NT2/D1 (cell line): ENCODE measurements around the gene SETDB2.
A peak's percentile ranks its signal among the peaks of the same experiment; 100 is the strongest.

Experiments
- DNase-seq: peaks from one replicate; pipeline ENCODE4 v3.0.0-alpha.2; 2011; ENCODE audit warnings: low read depth, low spot score
- H3K27me3 ChIP-seq: 2 replicates; pipeline ENCODE4 v1.6.0; 2011; ENCODE audit warnings: mild to moderate bottlenecking; ENCODE audit not compliant: insufficient read length, insufficient read depth
- H3K36me3 ChIP-seq: 2 replicates; pipeline ENCODE4 v1.6.1; 2011; ENCODE audit warnings: mild to moderate bottlenecking, low read length, mixed read lengths; ENCODE audit not compliant: insufficient read depth, insufficient read length
- H3K4me1 ChIP-seq: 2 replicates; pipeline ENCODE4 v1.5.1; 2011; ENCODE audit not compliant: insufficient read depth, insufficient read length
- H3K4me3 ChIP-seq: 2 replicates; pipeline ENCODE4 v1.5.1; 2011; ENCODE audit warnings: low read depth; ENCODE audit not compliant: insufficient read length
- H3K9ac ChIP-seq: 2 replicates; pipeline ENCODE4 v1.6.0; 2011; ENCODE audit warnings: low read depth; ENCODE audit not compliant: insufficient read length
- H3K9me3 ChIP-seq: 2 replicates; pipeline ENCODE4 v1.5.1; 2011; ENCODE audit warnings: mild to moderate bottlenecking, low read length; ENCODE audit not compliant: insufficient read depth
- SUZ12 ChIP-seq: IDR thresholded peaks from 2 replicates; pipeline ENCODE4 v1.6.1; 2011; ENCODE audit not compliant: insufficient read length, insufficient read depth; ENCODE audit errors: extremely low read depth
- YY1 ChIP-seq: IDR thresholded peaks from 2 replicates; pipeline ENCODE4 v1.6.1; 2011; ENCODE audit not compliant: insufficient read length, insufficient read depth
- ZNF274 ChIP-seq: IDR thresholded peaks from 2 replicates; pipeline ENCODE4 v1.6.1; 2011; ENCODE audit warnings: mild to moderate bottlenecking, low read depth, low read length

Gene SETDB2

GRCh38 chr13:49533591-49534269 lies 89.7 kb downstream of the SETDB2 start:
- Histone ChIP-seq H3K4me1 (no peaks in the 10 kb centered on the region), H3K4me3 (no peak overlapping the region), H3K27me3 (no peaks in the 10 kb centered on the region), H3K36me3 (no peaks in the 10 kb centered on the region), H3K9me3 (no peaks in the 10 kb centered on the region), H3K9ac (no peak overlapping the region)
- no peak for TF ChIP-seq ZNF274
- no peak for TF ChIP-seq SUZ12
- no peak for TF ChIP-seq YY1
- DNase-seq: no peak

GRCh38 chr13:49536144-49536873 lies 92.2 kb downstream of the SETDB2 start:
- TF ChIP-seq ZNF274 (no peak), SUZ12 (no peak), YY1 (no peak)
- no peaks in the 10 kb centered on the region for H3K9me3 ChIP-seq
- no peak for DNase-seq
- no peaks in the 10 kb centered on the region for H3K27me3 ChIP-seq
- no peak overlapping the region for H3K4me3 ChIP-seq
- no peaks in the 10 kb centered on the region for H3K4me1 ChIP-seq
- H3K9ac ChIP-seq: no peak overlapping the region
- H3K36me3 ChIP-seq: no peaks in the 10 kb centered on the region

GRCh38 chr13:49538404-49538803 lies 94.3 kb downstream of the SETDB2 start:
- Histone ChIP-seq H3K36me3 (no peaks in the 10 kb centered on the region), H3K9me3 (no peaks in the 10 kb centered on the region), H3K27me3 (no peaks in the 10 kb centered on the region), H3K4me3 (no peak overlapping the region), H3K9ac (no peak overlapping the region), H3K4me1 (no peaks in the 10 kb centered on the region)
- no peak for DNase-seq
- TF ChIP-seq YY1 (no peak), SUZ12 (no peak), ZNF274 (no peak)

GRCh38 chr13:49539313-49539712 lies 95.2 kb downstream of the SETDB2 start:
- no peak overlapping the region for H3K4me3 ChIP-seq
- TF ChIP-seq YY1 (no peak), SUZ12 (no peak), ZNF274 (no peak)
- no peaks in the 10 kb centered on the region for H3K9me3 ChIP-seq
- no peaks in the 10 kb centered on the region for H3K27me3 ChIP-seq
- peaks cover 2% of the 10 kb centered on the region for H3K36me3 ChIP-seq
- no peak overlapping the region for H3K9ac ChIP-seq
- DNase-seq: no peak
- H3K4me1 ChIP-seq: no peaks in the 10 kb centered on the region

GRCh38 chr13:49539746-49540145 lies 95.7 kb downstream of the SETDB2 start:
- no peak overlapping the region for H3K4me3 ChIP-seq
- peaks cover 2% of the 10 kb centered on the region for H3K36me3 ChIP-seq
- no peaks in the 10 kb centered on the region for H3K9me3 ChIP-seq

GRCh38 chr13:49540552-49540951 lies 96.5 kb downstream of the SETDB2 start:
- Histone ChIP-seq H3K4me3 (no peak overlapping the region), H3K9ac (no peak overlapping the region), H3K36me3 (peaks cover 2% of the 10 kb centered on the region), H3K9me3 (no peaks in the 10 kb centered on the region), H3K4me1 (no peaks in the 10 kb centered on the region), H3K27me3 (no peaks in the 10 kb centered on the region)
- TF ChIP-seq ZNF274 (no peak), YY1 (no peak), SUZ12 (no peak)
- DNase-seq: peak; percentile 5

More at GRCh38 chr13:49539746-49540145, 95.7 kb downstream of the SETDB2 start:
- Histone ChIP-seq H3K9ac (no peak overlapping the region), H3K4me1 (no peaks in the 10 kb centered on the region), H3K27me3 (no peaks in the 10 kb centered on the region)
- no peak for TF ChIP-seq ZNF274
- TF ChIP-seq SUZ12: no peak
- no peak for TF ChIP-seq YY1
- DNase-seq: no peak

GRCh38 chr13:49543656-49544055 lies 99.6 kb downstream of the SETDB2 start:
- peaks cover 2% of the 10 kb centered on the region for H3K36me3 ChIP-seq

More at GRCh38 chr13:49543656-49544055, 99.6 kb downstream of the SETDB2 start:
- no peaks in the 10 kb centered on the region for H3K4me1 ChIP-seq
- DNase-seq: no peak
- H3K27me3 ChIP-seq: no peaks in the 10 kb centered on the region
- H3K4me3 ChIP-seq: no peak overlapping the region
- no peaks in the 10 kb centered on the region for H3K9me3 ChIP-seq
- TF ChIP-seq ZNF274: no peak
- no peak for TF ChIP-seq SUZ12
- no peak for TF ChIP-seq YY1
- no peak overlapping the region for H3K9ac ChIP-seq
